OCI-LY3 (cell line): ENCODE measurements around the gene AKT3.

ENCODE experiments used
- CTCF ChIP-seq: fragments of 200-600, 300-600 bp; sonication (generic); IDR thresholded peaks from 2 replicates; pipeline ENCODE4 v1.5.1; 2014; ENCODE audit warnings: antibody characterized with exemption, low read length, low read depth
- EZH2phosphoT487 ChIP-seq: fragments of 200-600 bp; shearing (Covaris generic); IDR thresholded peaks from 2 replicates; pipeline ENCODE4 v1.6.1; 2018; ENCODE audit warnings: antibody characterized with exemption, mixed run types, low read depth

GRCh38 chr1:243793298-243793697 lies 56.7 kb downstream of the AKT3 start:
- TF ChIP-seq CTCF, result no peak
- no peak for TF ChIP-seq EZH2phosphoT487
